GM21526 (cell line): ENCODE data around the gene TADA2A.
"Not testable (repeated sequence)": the region's sequence is repeated elsewhere in the genome, so short reads cannot be mapped to it uniquely, and the experiment has no call there.

Experiments
- ATAC-seq: cut with Tn5 transposase; IDR thresholded peaks from one replicate; pipeline ENCODE4 v1.9.1; 2021; ENCODE audit warnings: moderate library complexity; ENCODE audit not compliant: unreplicated experiment, low FRiP score

Gene TADA2A

GRCh38 chr17:37393352-37393751 lies 13.3 kb upstream of the TADA2A start:
- no peak for ATAC-seq

DNA sequence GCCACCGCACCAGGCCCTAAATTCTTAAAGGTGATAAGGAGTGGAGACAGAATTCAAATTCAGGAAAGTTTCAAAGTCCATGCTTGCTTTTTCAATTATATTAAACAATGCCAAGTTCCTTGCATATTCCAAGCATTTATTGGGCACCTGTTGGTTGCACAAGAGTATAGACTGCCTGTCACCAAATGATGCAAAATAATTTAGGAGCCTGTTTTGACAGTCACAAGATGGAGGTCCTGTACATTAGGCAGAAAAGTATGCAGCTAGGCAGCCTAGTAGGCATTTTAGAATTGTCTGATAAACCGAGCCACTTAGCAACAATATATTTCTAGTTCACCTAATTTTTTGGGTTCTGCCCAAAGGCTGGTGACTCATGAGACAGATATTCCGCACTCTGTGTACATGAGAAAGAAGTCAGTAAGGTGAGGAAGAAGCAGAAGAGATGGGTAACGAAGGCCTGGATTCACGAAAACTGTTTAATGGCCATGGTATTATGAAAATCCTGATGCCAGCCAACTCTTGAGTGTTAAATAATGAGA lies 7.4 kb upstream of the TADA2A start:
- ATAC-seq: no peak

DNA sequence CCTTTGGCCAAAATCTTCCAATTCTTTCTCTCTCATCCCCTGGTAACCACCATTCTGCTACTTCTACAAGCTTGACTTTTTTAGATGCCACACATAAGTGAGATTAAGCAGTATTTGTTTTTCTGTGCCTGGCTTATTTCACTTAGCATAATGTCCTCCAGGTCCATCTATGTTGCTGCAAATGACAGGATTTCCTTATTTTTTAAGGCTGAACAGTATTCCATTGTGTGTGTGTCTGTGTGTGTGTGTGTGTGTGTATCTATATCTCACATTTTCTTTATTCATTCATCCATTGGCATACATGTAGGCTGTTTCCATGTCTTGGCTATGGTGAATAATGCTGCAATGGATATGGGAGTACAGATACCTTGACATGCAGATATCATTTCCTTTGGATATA lies 6.2 kb upstream of the TADA2A start:
- no peak for ATAC-seq

DNA sequence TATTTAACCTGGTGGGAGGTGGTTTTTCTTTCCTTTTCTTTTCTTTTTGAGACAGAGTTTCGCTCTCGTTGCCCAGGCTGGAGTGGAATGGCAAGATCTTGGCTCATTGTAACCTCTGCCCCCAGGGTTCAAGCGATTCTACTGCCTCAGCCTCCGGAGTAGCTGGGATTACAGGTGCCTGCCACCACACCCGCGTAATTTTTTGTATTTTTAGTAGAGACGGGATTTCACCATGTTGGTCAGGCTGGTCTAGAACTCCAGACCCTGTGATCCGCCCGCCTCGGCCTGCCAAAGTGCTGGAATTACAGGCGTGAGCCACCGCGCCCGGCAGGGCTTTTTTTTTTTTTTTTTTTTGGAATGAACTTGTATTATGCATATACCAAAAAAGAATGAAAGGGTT lies 1.2 kb upstream of the TADA2A start:
- ATAC-seq: not testable (repeated sequence)

- peak; percentile 38 for ATAC-seq
Observed at GRCh38 chr17:37405955-37406634, 591 bp upstream of the TADA2A start.

DNA sequence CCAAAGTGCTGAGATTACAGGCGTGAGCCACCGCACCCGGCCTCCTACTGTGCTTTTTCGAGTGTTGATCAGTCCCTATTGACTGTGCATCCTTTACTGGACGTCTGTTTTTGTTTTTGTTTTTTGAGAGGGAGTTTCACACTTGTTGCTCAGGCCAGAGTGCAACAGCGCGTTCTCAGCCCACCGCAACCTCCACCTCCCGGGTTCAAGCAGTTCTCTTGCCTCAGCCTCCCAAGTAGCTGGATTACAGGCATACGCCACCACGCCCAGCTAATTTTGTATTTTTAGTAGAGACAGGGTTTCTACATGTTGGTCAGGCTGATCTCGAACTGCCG lies 1.4 kb downstream of the TADA2A start:
- not testable (repeated sequence) for ATAC-seq

GRCh38 chr17:37410357-37410756 lies 3.7 kb downstream of the TADA2A start:
- ATAC-seq: no peak

DNA sequence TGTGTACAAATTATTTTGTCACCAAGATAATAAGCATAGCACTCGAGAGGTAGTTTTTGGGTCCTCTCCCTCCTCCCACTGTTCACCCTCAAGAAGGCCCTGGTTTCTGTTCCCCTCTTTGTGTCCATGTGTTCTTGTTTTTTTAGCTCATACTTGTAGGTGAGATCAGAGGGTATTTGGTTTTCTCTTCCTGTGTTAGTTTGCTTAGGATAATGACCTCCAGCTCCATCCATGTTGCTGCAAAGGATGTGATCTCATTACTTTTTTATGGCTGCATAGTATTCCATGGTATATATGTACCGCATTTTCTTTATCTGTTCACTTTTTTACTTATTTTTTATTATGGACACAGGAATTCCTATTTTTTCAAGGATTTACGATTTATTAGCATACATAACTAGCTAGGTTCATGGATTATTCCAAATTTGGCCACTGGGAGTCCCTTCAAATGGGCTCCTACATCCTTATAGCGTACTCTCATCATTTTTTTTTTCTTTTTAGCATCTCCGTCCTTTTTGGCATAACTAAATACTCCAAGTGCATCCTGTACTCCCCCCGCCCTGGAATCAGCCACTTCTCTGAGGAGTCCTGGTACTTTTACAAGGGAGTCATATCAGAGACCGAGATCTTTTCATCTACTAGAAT lies 7.3 kb downstream of the TADA2A start:
- ATAC-seq: no peak

DNA sequence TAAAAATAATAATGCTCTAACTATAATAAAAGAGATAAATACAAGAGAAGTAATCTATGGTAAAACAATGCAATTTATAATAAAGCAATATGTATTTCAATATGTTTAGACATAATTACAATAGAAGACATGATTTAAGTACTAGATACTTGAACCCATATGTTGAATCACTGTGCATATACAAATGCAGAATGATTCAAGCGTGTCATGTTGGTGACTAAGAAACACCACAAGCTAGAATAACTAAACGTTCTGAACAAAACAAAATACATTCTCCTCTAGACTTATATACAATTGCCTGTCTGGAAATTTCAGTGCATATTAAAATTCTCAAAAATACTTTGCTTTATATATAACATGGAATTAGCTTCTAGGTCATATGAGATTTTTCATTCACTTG lies 11.2 kb downstream of the TADA2A start:
- no peak for ATAC-seq

GRCh38 chr17:37422971-37423625 lies 16.4 kb downstream of the TADA2A start:
- no peak for ATAC-seq

- no peak for ATAC-seq
Observed at GRCh38 chr17:37425268-37425667, 18.6 kb downstream of the TADA2A start.

- no peak for ATAC-seq
Observed at GRCh38 chr17:37429039-37429438, 22.4 kb downstream of the TADA2A start.

- ATAC-seq: no peak
Observed at GRCh38 chr17:37429453-37429852, 22.8 kb downstream of the TADA2A start.

DNA sequence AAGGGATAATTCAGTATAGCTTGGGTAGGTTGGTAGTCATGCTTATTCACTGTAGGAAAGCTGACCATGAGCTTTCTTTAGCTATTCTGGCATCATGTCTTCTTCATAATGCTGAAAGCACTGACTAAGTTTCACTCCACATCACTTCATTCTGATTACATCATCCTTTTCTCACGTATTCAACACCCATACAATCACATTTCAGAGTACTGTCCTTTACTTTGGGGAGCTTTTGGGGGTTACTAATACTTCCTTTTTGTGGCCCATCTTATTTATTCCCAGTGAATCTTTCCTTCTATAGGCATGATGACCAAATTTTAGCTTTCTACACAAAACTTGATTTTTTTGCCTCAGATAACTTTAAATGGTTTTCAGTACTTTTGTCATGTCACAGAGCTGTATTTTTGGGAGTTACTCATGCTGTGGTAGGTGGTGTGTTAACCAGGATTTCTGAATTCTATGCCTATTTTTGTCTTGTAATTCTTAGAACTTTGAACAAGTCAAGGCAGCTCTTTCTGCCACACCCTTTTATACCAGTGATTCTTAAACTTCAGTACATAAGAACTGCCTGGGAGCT lies 23.5 kb downstream of the TADA2A start:
- ATAC-seq: no peak

- ATAC-seq: no peak
Observed at GRCh38 chr17:37432671-37433070, 26.0 kb downstream of the TADA2A start.

- ATAC-seq: no peak
Observed at GRCh38 chr17:37438141-37438540, 31.5 kb downstream of the TADA2A start.

DNA sequence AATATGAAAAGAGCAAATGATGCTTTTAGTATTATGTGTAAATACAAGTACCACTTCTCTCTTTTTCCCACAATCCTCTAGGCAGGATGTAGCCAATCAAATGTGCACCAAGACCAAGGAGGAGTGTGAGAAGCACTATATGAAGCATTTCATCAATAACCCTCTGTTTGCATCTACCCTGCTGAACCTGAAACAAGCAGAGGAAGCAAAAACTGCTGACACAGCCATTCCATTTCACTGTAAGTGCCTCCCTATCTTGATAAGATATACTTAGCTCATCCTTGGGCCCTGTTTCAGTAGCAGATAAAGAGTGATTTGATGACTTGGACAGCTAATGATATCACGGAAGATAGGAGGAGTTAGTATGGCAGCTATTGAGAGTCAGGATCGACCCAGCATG lies 33.7 kb downstream of the TADA2A start:
- ATAC-seq: no peak

DNA sequence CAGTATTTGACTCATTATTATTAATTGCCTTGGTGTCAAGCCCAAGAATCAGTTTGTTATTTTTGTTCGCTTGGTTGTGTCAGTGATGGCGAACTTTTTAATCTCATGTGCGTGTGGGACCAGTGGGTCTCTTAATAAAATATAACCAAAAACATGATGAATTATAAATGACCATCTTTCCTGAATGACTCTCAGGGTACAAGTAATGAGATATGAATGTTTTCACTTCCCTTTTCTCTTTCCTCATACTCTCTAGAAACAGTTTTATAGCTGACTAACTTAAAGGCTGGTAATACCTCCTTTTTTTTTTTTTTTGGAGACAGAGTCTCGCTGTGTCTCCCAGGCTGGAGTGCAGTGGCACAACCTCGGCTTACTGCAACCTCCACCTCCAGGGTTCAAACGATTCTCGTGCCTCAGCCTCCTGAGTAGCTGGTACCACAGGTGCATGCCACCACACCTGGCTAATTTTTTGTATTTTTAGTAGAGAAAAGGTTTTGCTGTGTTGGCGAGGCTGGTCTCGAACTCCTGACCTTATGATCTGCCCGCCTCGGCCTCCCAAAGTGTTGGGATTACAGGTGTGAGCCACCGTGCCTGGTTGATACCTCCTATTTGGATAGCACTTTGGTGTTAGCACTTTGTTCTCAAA lies 34.8 kb downstream of the TADA2A start:
- not testable (repeated sequence) for ATAC-seq

DNA sequence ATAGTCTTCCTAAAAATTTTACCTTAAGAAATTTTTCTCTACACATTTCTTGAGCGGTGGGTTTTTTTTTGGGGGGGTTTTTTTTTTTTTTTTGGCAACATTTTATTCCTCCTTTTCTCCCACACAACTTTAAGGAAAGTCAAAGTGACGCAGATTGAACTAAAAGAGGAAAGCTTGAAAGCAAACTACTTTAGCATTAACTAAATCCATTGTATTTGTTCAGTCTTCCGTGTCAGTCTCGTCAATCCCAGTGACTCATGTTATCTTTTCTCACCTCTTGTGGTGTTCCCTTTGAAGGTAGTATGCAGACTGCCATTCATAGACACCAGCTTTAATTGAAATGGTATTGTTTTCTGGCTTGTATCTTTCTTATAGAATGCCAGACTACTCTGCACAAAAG lies 39.3 kb downstream of the TADA2A start:
- ATAC-seq: no peak

DNA sequence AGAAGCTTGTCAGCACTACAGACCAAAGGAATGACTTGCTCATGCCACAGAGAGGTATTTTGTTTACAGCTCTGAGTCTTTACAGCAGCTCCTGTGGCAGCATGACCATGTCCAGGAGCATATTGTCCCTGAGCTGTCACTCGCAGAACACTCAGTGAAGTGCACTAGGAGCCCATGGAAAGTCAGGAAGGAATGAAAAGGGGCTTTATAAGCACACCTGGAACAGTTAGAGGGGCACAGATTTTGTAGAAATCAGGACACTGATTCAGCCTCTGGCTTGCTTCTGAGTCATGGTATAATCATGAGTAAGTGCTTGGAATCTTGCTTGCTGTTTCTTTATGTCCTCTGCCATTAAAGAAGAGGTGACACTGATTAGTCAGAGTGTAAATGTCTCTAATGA lies 41.0 kb downstream of the TADA2A start:
- ATAC-seq: no peak

- ATAC-seq: no peak
Observed at GRCh38 chr17:37450112-37450511, 43.4 kb downstream of the TADA2A start.
